HCT116 (cell line): Measurements from ENCODE around the gene LTBP1. TPM values are rescaled to one million over a fixed set of nuclear protein-coding genes. Genes with fewer than 3 reads are reported as not detected.

Experiments
- ATAC-seq: fragments of 200-7000 bp; cut with Tn5 transposase; 2 replicates; pipeline ENCODE4 v1.9.1; 2020; ENCODE audit warnings: mild to moderate bottlenecking, moderate library complexity
- BruUV-seq: library from RNA; stranded (reverse); fragments of 400-500 nt; replicated peaks from 2 replicates; lab custom pipeline; 2021; lab: Mats Ljungman, UMichigan
- CTCF ChIA-PET: fragments of 300-600 bp; sonication (Branson Sonifier 250); formaldehyde crosslinking; loops from one replicate; lab custom pipeline; 2021; ENCODE audit warnings: antibody characterized with exemption; lab: Charles Lee
- POLR2A ChIA-PET: fragments of 300-600, 350-600 bp; sonication (Branson Sonifier 250); formaldehyde crosslinking; loops from one replicate; lab custom pipeline; 2021; ENCODE audit warnings: antibody characterized with exemption; lab: Charles Lee
- RAD21 ChIA-PET, 2 experiments: fragments of 300-600 bp; sonication (Branson Sonifier 250); formaldehyde crosslinking; loops; one replicate each; lab custom pipeline; 2023; ENCODE audit warnings: low total read pairs in 2 of 2; ENCODE audit not compliant: uncharacterized antibody in 2 of 2, unreplicated experiment in 2 of 2, low non-redundant PET in 1 of 2; lab: Charles Lee
- DNase-seq: peaks from one replicate; pipeline ENCODE4 v3.0.0-alpha.2; 2010; ENCODE audit warnings: low read depth, low spot score
- H2AFZ ChIP-seq: fragments of 200-600 bp; shearing (Covaris generic), sonication (generic); 2 replicates; pipeline ENCODE4 v1.6.1; 2017; ENCODE audit warnings: low read depth, mixed run types, mixed read lengths, antibody characterized with exemption, low read length; ENCODE audit not compliant: poor library complexity, severe bottlenecking
- H3K27ac ChIP-seq: 2 replicates; pipeline ENCODE4 v1.5.1; 2012; ENCODE audit warnings: low read depth, low read length
- H3K27me3 ChIP-seq: fragments of 200-600 bp; sonication (generic); 2 replicates; pipeline ENCODE4 v1.6.1; 2016; ENCODE audit warnings: mixed run types, low read length, mixed read lengths; ENCODE audit not compliant: insufficient read depth
- H3K36me3 ChIP-seq, 2 experiments: fragments of 200-500 bp in 1 of 2; fragments of 200-600 bp in 1 of 2; sonication (Bioruptor generic) in 1 of 2; sonication (generic) in 1 of 2; 2 replicates each; pipeline versions ENCODE4 v1.5.1 to v1.6.1; 2014 to 2016; ENCODE audit warnings: low read length in 2 of 2, inconsistent platforms in 1 of 2, mixed read lengths in 1 of 2, mixed run types in 1 of 2; ENCODE audit not compliant: insufficient read depth in 2 of 2, control insufficient read depth in 1 of 2
- H3K4me1 ChIP-seq, 2 experiments: fragments of 200-600 bp in 1 of 2; sonication (generic) in 1 of 2; 2 replicates each; pipeline versions ENCODE4 v1.5.1 to v1.6.1; 2012 to 2017; ENCODE audit warnings: low read length in 2 of 2, inconsistent platforms in 1 of 2, mild to moderate bottlenecking in 1 of 2, mixed read lengths in 1 of 2, mixed run types in 1 of 2, moderate library complexity in 1 of 2; ENCODE audit not compliant: insufficient read depth in 2 of 2, control insufficient read depth in 1 of 2
- H3K4me2 ChIP-seq: fragments of 200-600 bp; sonication (generic); 2 replicates; pipeline ENCODE4 v1.6.1; 2017; ENCODE audit warnings: mixed run types, low read length, mixed read lengths
- H3K4me3 ChIP-seq, 2 experiments: fragments of 200-600 bp in 1 of 2; sonication (generic) in 1 of 2; replicated peaks in 1 of 2; 2 replicates each; pipeline ENCODE4 v1.5.1; 2011 to 2016; ENCODE audit warnings: low read length in 2 of 2, control low read depth in 1 of 2, low read depth in 1 of 2, mild to moderate bottlenecking in 1 of 2, mixed read lengths in 1 of 2, mixed run types in 1 of 2
- H3K79me2 ChIP-seq: fragments of 200-600 bp; sonication (generic); 2 replicates; pipeline ENCODE4 v1.6.1; 2017; ENCODE audit warnings: mild to moderate bottlenecking, mixed run types, low read length, moderate library complexity, mixed read lengths; ENCODE audit not compliant: insufficient read depth
- H3K9ac ChIP-seq: fragments of 200-600 bp; sonication (generic); 2 replicates; pipeline ENCODE4 v1.6.1; 2016; ENCODE audit warnings: low read length, mixed read lengths
- H3K9me2 ChIP-seq: fragments of 200-600 bp; sonication (generic), shearing (Covaris generic); 2 replicates; pipeline ENCODE4 v1.6.1; 2017; ENCODE audit warnings: mixed run types, mild to moderate bottlenecking, moderate library complexity; ENCODE audit not compliant: insufficient read depth
- H3K9me3 ChIP-seq, 2 experiments: fragments of 200-500 bp in 1 of 2; fragments of 200-600 bp in 1 of 2; sonication (Bioruptor generic) in 1 of 2; sonication (generic) in 1 of 2; 2 replicates each; pipeline ENCODE4 v1.6.1; 2014 to 2017; ENCODE audit warnings: low read length in 2 of 2, mixed read lengths in 2 of 2, inconsistent platforms in 1 of 2, low read depth in 1 of 2, mild to moderate bottlenecking in 1 of 2, mixed run types in 1 of 2, moderate library complexity in 1 of 2; ENCODE audit not compliant: control insufficient read depth in 1 of 2, insufficient read depth in 1 of 2
- H4K20me1 ChIP-seq: fragments of 200-600 bp; sonication (generic), shearing (Covaris generic); 2 replicates; pipeline ENCODE4 v1.6.1; 2017; ENCODE audit warnings: mixed run types, mild to moderate bottlenecking, moderate library complexity; ENCODE audit not compliant: insufficient read depth
- CBX3 ChIP-seq: IDR thresholded peaks from 2 replicates; pipeline ENCODE4 v1.6.1; 2012; ENCODE audit warnings: low read depth
- ELF1 ChIP-seq: IDR thresholded peaks from 2 replicates; pipeline ENCODE4 v1.6.1; 2012; ENCODE audit warnings: low read depth, borderline replicate concordance
- SRF ChIP-seq: IDR thresholded peaks from 2 replicates; pipeline ENCODE4 v1.6.1; 2012; ENCODE audit warnings: low read depth
- YY1 ChIP-seq: IDR thresholded peaks from 2 replicates; pipeline ENCODE4 v1.6.1; 2011; ENCODE audit warnings: low read length, low read depth, moderate library complexity, mild to moderate bottlenecking; ENCODE audit not compliant: insufficient replicate concordance; ENCODE audit errors: extremely low read depth
- ZFX ChIP-seq: fragments of 450-650 bp; IDR thresholded peaks from 2 replicates; pipeline ENCODE4 v1.6.1; 2017
- intact Hi-C: fragments of 100-400 bp; cut with micrococcal nuclease; formaldehyde crosslinking; loops from 2 replicates; pipeline ENCODE4 v1.10.0; 2022
- total RNA-seq: library from RNA; stranded (reverse); gene quantifications from one replicate; pipeline ENCODE4 v1.2.1, GENCODE V29; 2021; ENCODE audit not compliant: unreplicated experiment

The LTBP1 gene
- total RNA-seq, 1 experiment from 2014 or later, result 5.1 TPM

GRCh38 chr2:33167622-33168245, 221.0 kb downstream of the LTBP1 start:
- CTCF ChIA-PET, result no interaction called here
- Histone ChIP-seq H3K4me2 (no peak overlapping the region), H2AFZ (no peak overlapping the region), H3K79me2 (no peaks in the 10 kb centered on the region), H3K9me3 (no peaks in the 10 kb centered on the region), H3K27ac (no peak overlapping the region), H4K20me1 (no peaks in the 10 kb centered on the region), H3K27me3 (no peaks in the 10 kb centered on the region), H3K9me2 (no peaks in the 10 kb centered on the region), H3K9ac (no peak overlapping the region), H3K4me3 (no peak overlapping the region), H3K4me1 (no peaks in the 10 kb centered on the region), H3K36me3 (no peaks in the 10 kb centered on the region)
- intact Hi-C loops, result no loop called here
- DNase-seq, result no peak
- POLR2A ChIA-PET, result no interaction called here
- no TSS peak for BruUV-seq
- no peak for TF ChIP-seq YY1
- no peak for TF ChIP-seq ZFX
- RAD21 ChIA-PET, result no interaction called here
- ATAC-seq, result no peak

- H2AFZ ChIP-seq, result no peak overlapping the region
- no peak overlapping the region for H3K4me2 ChIP-seq
- ChIA-PET POLR2A (no interaction called here), CTCF (no interaction called here)
- H3K79me2 ChIP-seq, result no peaks in the 10 kb centered on the region
- no peaks in the 10 kb centered on the region for H3K9me3 ChIP-seq
- H3K9me2 ChIP-seq, result no peaks in the 10 kb centered on the region
- H3K4me1 ChIP-seq, result no peaks in the 10 kb centered on the region
- no peaks in the 10 kb centered on the region for H3K27me3 ChIP-seq
- H4K20me1 ChIP-seq, result no peaks in the 10 kb centered on the region
- no TSS peak for BruUV-seq
- intact Hi-C loops, result no loop called here
- H3K4me3 ChIP-seq, result no peak overlapping the region
- DNase-seq, result no peak
- TF ChIP-seq SRF (no peak), ELF1 (no peak), CBX3 (no peak)
- TF ChIP-seq, all 23 proteins: peak for 0
- Histone ChIP-seq H3K36me3 (no peaks in the 10 kb centered on the region), H3K27ac (no peak overlapping the region), H3K9ac (no peak overlapping the region)
- RAD21 ChIA-PET, result no interaction called here
- no peak for ATAC-seq
These were observed 221.7 kb downstream of the LTBP1 start for GRCh38 chr2:33168425-33168824.
